Lower leg skin (tissue), 3 donors: ENCODE measurements around the gene KCTD21.

Experiments used
- POLR2A ChIP-seq, 2 donors: fragments of 450-650 bp; IDR thresholded peaks; one replicate each; pipeline ENCODE4 v1.6.1; 2016 to 2017; ENCODE audit warnings: antibody characterized with exemption in 2 of 2, mild to moderate bottlenecking in 1 of 2, moderate library complexity in 1 of 2
- TF ChIP-seq, protein P1 (sequence below), 3 donors: fragments of 450-650 bp; IDR thresholded peaks; one replicate each; pipeline ENCODE4 v1.5.1; 2016; ENCODE audit warnings: antibody characterized with exemption in 3 of 3, mild to moderate bottlenecking in 3 of 3, moderate library complexity in 2 of 3

GRCh38 chr11:78156127-78156844 lies 32.1 kb downstream of the KCTD21 start:
- TF ChIP-seq, protein P1, sequence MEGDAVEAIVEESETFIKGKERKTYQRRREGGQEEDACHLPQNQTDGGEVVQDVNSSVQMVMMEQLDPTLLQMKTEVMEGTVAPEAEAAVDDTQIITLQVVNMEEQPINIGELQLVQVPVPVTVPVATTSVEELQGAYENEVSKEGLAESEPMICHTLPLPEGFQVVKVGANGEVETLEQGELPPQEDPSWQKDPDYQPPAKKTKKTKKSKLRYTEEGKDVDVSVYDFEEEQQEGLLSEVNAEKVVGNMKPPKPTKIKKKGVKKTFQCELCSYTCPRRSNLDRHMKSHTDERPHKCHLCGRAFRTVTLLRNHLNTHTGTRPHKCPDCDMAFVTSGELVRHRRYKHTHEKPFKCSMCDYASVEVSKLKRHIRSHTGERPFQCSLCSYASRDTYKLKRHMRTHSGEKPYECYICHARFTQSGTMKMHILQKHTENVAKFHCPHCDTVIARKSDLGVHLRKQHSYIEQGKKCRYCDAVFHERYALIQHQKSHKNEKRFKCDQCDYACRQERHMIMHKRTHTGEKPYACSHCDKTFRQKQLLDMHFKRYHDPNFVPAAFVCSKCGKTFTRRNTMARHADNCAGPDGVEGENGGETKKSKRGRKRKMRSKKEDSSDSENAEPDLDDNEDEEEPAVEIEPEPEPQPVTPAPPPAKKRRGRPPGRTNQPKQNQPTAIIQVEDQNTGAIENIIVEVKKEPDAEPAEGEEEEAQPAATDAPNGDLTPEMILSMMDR (IDR thresholded peaks at IDR 0.05): no peak
- no peak for TF ChIP-seq POLR2A (IDR thresholded peaks at IDR 0.05)
